ENCODE measurements around the gene DYRK4. TPM values are rescaled to one million over a fixed set of nuclear protein-coding genes. Genes with fewer than 3 reads are reported as not detected.

DYRK4 gene
- total RNA-seq, 1 experiment from 2014 or later: 23.7 TPM

GRCh38 chr12:4555804-4556203 is 6.2 kb upstream of the DYRK4 start:
- BruUV-seq (replicated peaks): no TSS peak
- POLR2A ChIA-PET (ENCODE audit: low non-redundant PET): no interaction called here
- no peaks in the 10 kb centered on the region for H3K4me1 ChIP-seq (ENCODE audit: insufficient read depth, low read length, poor library complexity, severe bottlenecking)
- intact Hi-C loops (cut with micrococcal nuclease; ENCODE audit: unreplicated experiment): no loop called here
- no peaks in the 10 kb centered on the region for H3K9me3 ChIP-seq (ENCODE audit: low read depth, low read length, poor library complexity, severe bottlenecking)
- no peak for DNase-seq (ENCODE audit: low spot score)
- peaks cover 38% of the 10 kb centered on the region for H3K36me3 ChIP-seq (ENCODE audit: insufficient read depth, low read length, poor library complexity, severe bottlenecking)
- TF ChIP-seq CTCF (conservative IDR thresholded peaks at IDR 0.05; ENCODE audit: low read depth, low read length) (no peak), EZH2 (IDR thresholded peaks at IDR 0.05; ENCODE audit: borderline replicate concordance, low read depth, low read length, poor library complexity, severe bottlenecking) (no peak)
- CTCF ChIA-PET: no interaction called here
- H3K27me3 ChIP-seq (replicated peaks; ENCODE audit: insufficient read depth, low read depth, low read length, poor library complexity): no peaks in the 10 kb centered on the region
- H3K4me3 ChIP-seq (ENCODE audit: low read depth, low read length, poor library complexity, severe bottlenecking): no peak overlapping the region
- H3K27ac ChIP-seq (ENCODE audit: low read depth, low read length, poor library complexity, severe bottlenecking): no peak overlapping the region

GRCh38 chr12:4556735-4557530 is 5.1 kb upstream of the DYRK4 start:
- TF ChIP-seq EZH2 (IDR thresholded peaks at IDR 0.05; ENCODE audit: borderline replicate concordance, low read depth, low read length, poor library complexity, severe bottlenecking): no peak
- Histone ChIP-seq H3K4me1 (ENCODE audit: insufficient read depth, low read length, poor library complexity, severe bottlenecking) (no peaks in the 10 kb centered on the region), H3K36me3 (ENCODE audit: insufficient read depth, low read length, poor library complexity, severe bottlenecking) (peaks cover 38% of the 10 kb centered on the region), H3K27ac (ENCODE audit: low read depth, low read length, poor library complexity, severe bottlenecking) (no peak overlapping the region), H3K27me3 (replicated peaks; ENCODE audit: insufficient read depth, low read depth, low read length, poor library complexity) (no peaks in the 10 kb centered on the region), H3K4me3 (ENCODE audit: low read depth, low read length, poor library complexity, severe bottlenecking) (no peak overlapping the region), H3K9me3 (ENCODE audit: low read depth, low read length, poor library complexity, severe bottlenecking) (no peaks in the 10 kb centered on the region)
- BruUV-seq (replicated peaks): no TSS peak
- ChIA-PET CTCF (no interaction called here), POLR2A (ENCODE audit: low non-redundant PET) (no interaction called here)
- DNase-seq (ENCODE audit: low spot score): no peak
- intact Hi-C loops (cut with micrococcal nuclease; ENCODE audit: unreplicated experiment): no loop called here

- TF ChIP-seq CTCF (conservative IDR thresholded peaks at IDR 0.05; ENCODE audit: low read depth, low read length) (no peak), EZH2 (IDR thresholded peaks at IDR 0.05; ENCODE audit: borderline replicate concordance, low read depth, low read length, poor library complexity, severe bottlenecking) (no peak)
- CTCF ChIA-PET: no interaction called here
- POLR2A ChIA-PET (ENCODE audit: low non-redundant PET): no interaction called here
- no peak overlapping the region for H3K27ac ChIP-seq (ENCODE audit: low read depth, low read length, poor library complexity, severe bottlenecking)
- no TSS peak for BruUV-seq (replicated peaks)
- no peaks in the 10 kb centered on the region for H3K4me1 ChIP-seq (ENCODE audit: insufficient read depth, low read length, poor library complexity, severe bottlenecking)
- no peaks in the 10 kb centered on the region for H3K9me3 ChIP-seq (ENCODE audit: low read depth, low read length, poor library complexity, severe bottlenecking)
- intact Hi-C loops (cut with micrococcal nuclease; ENCODE audit: unreplicated experiment): no loop called here
- DNase-seq (ENCODE audit: low spot score): no peak
- H3K27me3 ChIP-seq (replicated peaks; ENCODE audit: insufficient read depth, low read depth, low read length, poor library complexity): no peaks in the 10 kb centered on the region
- no peak overlapping the region for H3K4me3 ChIP-seq (ENCODE audit: low read depth, low read length, poor library complexity, severe bottlenecking)
- peaks cover 34% of the 10 kb centered on the region for H3K36me3 ChIP-seq (ENCODE audit: insufficient read depth, low read length, poor library complexity, severe bottlenecking)
Observed at GRCh38 chr12:4557586-4557985, 4.4 kb upstream of the DYRK4 start.

- TF ChIP-seq EZH2 (IDR thresholded peaks at IDR 0.05; ENCODE audit: borderline replicate concordance, low read depth, low read length, poor library complexity, severe bottlenecking): no peak
- TF ChIP-seq CTCF (conservative IDR thresholded peaks at IDR 0.05; ENCODE audit: low read depth, low read length): no peak
- no peaks in the 10 kb centered on the region for H3K9me3 ChIP-seq (ENCODE audit: low read depth, low read length, poor library complexity, severe bottlenecking)
- H3K4me1 ChIP-seq (ENCODE audit: insufficient read depth, low read length, poor library complexity, severe bottlenecking): no peaks in the 10 kb centered on the region
- intact Hi-C loops (cut with micrococcal nuclease; ENCODE audit: unreplicated experiment): no loop called here
- H3K4me3 ChIP-seq (ENCODE audit: low read depth, low read length, poor library complexity, severe bottlenecking): no peak overlapping the region
- BruUV-seq (replicated peaks): no TSS peak
- ChIA-PET CTCF (no interaction called here), POLR2A (ENCODE audit: low non-redundant PET) (no interaction called here)
- H3K27me3 ChIP-seq (replicated peaks; ENCODE audit: insufficient read depth, low read depth, low read length, poor library complexity): no peaks in the 10 kb centered on the region
- H3K27ac ChIP-seq (ENCODE audit: low read depth, low read length, poor library complexity, severe bottlenecking): no peak overlapping the region
- no peak for DNase-seq (ENCODE audit: low spot score)
- peaks cover 29% of the 10 kb centered on the region for H3K36me3 ChIP-seq (ENCODE audit: insufficient read depth, low read length, poor library complexity, severe bottlenecking)
Observed at GRCh38 chr12:4558171-4558570, 3.8 kb upstream of the DYRK4 start.
